Spleen (tissue), 11 donors: ENCODE results near the gene GPAT3. TPM values are rescaled to one million over a fixed set of nuclear protein-coding genes. Genes with fewer than 3 reads are reported as not detected.
"Not testable (repeated sequence)": the region's sequence is repeated elsewhere in the genome, so short reads cannot be mapped to it uniquely, and the experiment has no call there.

Experiments used
- DNase-seq: peaks from one replicate; pipeline ENCODE4 v3.0.0-alpha.2; 2020
- H3K27ac ChIP-seq, 8 donors: fragments of 200-600 bp; sonication (generic) in 7 of 8; 1 replicate in 4 of 8; 2 replicates in 4 of 8; pipeline versions ENCODE4 v1.5.0 to v1.8.0; 2016 to 2021; ENCODE audit warnings: inconsistent platforms in 4 of 8, mild to moderate bottlenecking in 4 of 8, moderate library complexity in 1 of 8
- H3K27me3 ChIP-seq, 7 donors: fragments of 200-600 bp; sonication (generic) in 6 of 7; replicated peaks in 1 of 7; 1 replicate in 4 of 7; 2 replicates in 3 of 7; pipeline versions ENCODE4 v1.5.0 to v1.8.0; 2016 to 2021; ENCODE audit warnings: inconsistent platforms in 3 of 7, mild to moderate bottlenecking in 1 of 7
- H3K36me3 ChIP-seq, 6 donors: fragments of 200-600 bp; sonication (generic) in 5 of 6; 1 replicate in 4 of 6; 2 replicates in 2 of 6; pipeline versions ENCODE4 v1.5.0 to v1.8.0; 2016 to 2021; ENCODE audit warnings: inconsistent platforms in 2 of 6
- H3K4me1 ChIP-seq, 6 donors: fragments of 200-600 bp; sonication (generic) in 5 of 6; 1 replicate in 3 of 6; 2 replicates in 3 of 6; pipeline versions ENCODE4 v1.5.0 to v1.8.0; 2016 to 2021; ENCODE audit warnings: inconsistent platforms in 3 of 6
- H3K4me3 ChIP-seq, 8 donors: fragments of 200-600 bp; sonication (generic) in 7 of 8; 1 replicate in 4 of 8; 2 replicates in 4 of 8; pipeline versions ENCODE4 v1.5.0 to v1.8.0; 2016 to 2021; ENCODE audit warnings: inconsistent platforms in 4 of 8, mild to moderate bottlenecking in 4 of 8, moderate library complexity in 2 of 8
- H3K9me3 ChIP-seq, 8 donors: fragments of 200-600 bp; sonication (generic) in 7 of 8; 1 replicate in 4 of 8; 2 replicates in 4 of 8; pipeline versions ENCODE4 v1.5.0 to v1.8.0; 2016 to 2021; ENCODE audit warnings: inconsistent platforms in 4 of 8
- CTCF ChIP-seq, 11 experiments: fragments of 200-600 bp in 7 of 11; fragments of 450-650 bp in 4 of 11; sonication (generic) in 4 of 11; IDR thresholded peaks in 8 of 11; conservative IDR thresholded peaks in 3 of 11; 1 replicate in 7 of 11; 2 replicates in 4 of 11; pipeline versions ENCODE4 v1.4.0 to v1.8.0; 2016 to 2021; ENCODE audit warnings: antibody characterized with exemption in 11 of 11, inconsistent platforms in 4 of 11, mild to moderate bottlenecking in 1 of 11
- POLR2A ChIP-seq, 3 donors: fragments of 450-650 bp; IDR thresholded peaks; one replicate each; pipeline ENCODE4 v1.5.1; 2017; ENCODE audit warnings: antibody characterized with exemption in 3 of 3, mild to moderate bottlenecking in 1 of 3
- POLR2AphosphoS5 ChIP-seq, 3 donors: sonication (generic); formaldehyde crosslinking; IDR thresholded peaks; one replicate each; pipeline ENCODE4 v1.5.1; 2017; ENCODE audit warnings: antibody characterized with exemption in 3 of 3
- WGBS, 5 donors: extraction: QIAGEN DNeasy Blood & Tissue Kit in 3 of 5; methylation state at CpG; one replicate each; pipeline versions ENCODE4 v1.1.5 to v1.1.7; 2013 to 2018; 5-methylcytosine and 5-hydroxymethylcytosine counted together
- intact Hi-C: fragments of 100-400 bp; cut with DNase I; formaldehyde crosslinking; loops from one replicate; pipeline ENCODE4 v1.15.0; 2023; ENCODE audit warnings: low total_unique reads
- polyA plus RNA-seq, 3 donors: library from polyadenylated mRNA; stranded (reverse); fragments of 200-250 nt; gene quantifications; one replicate each; pipeline ENCODE4 v1.2.1, GENCODE V29; 2013
- total RNA-seq, 7 donors: library from RNA; depleted of rRNA in 3 of 7; stranded (reverse); fragments of >200 nt in 3 of 7; fragmentation: NEBNext Ultra II Directional in 4 of 7; extraction: Animal tissue kit (Norgen Biotek cat#: 25700) in 4 of 7; gene quantifications; one replicate each; pipeline versions ENCODE4 v1.1.0 to v1.2.1, GENCODE V29; 2016 to 2021
- donor health status: healthy with polysubstance abuse.
- donor health status: DM: no; HTN: no; CAD: no; lungs with moderate emphysema.
- donor health status: DM: no; HTN: no; CAD: no.
- donor health status: Bipolar disorder and iron deficiency.
- donor health status: healthy.
- donor health status: DM: no; HTN: no; CAD: no.
- donor health status: DM: yes; HTN: yes; CAD: no.

Gene GPAT3
- total and polyA plus RNA-seq, 10 donors = 0.70 to 29.1 (median 9.4) TPM

- Histone ChIP-seq H3K27ac (no peak overlapping the region), H3K36me3 (no peaks in the 10 kb centered on the region), H3K4me3 (no peak overlapping the region), H3K27me3 (no peaks in the 10 kb centered on the region), H3K9me3 (no peaks in the 10 kb centered on the region), H3K4me1 (peaks cover 0 to 3% (median 0%) of the 10 kb centered on the region in 6 donors)
- no peak for DNase-seq
- 4 to 11% (median 7%) methylated on average over 1 of the region's 1 CpG for WGBS, 5 donors
- intact Hi-C loops = loop anchor here (5.0 kb wide), 1 partner anchor 146 kb away; no protein-coding TSS in a partner anchor
- TF ChIP-seq POLR2A (IDR thresholded peaks at IDR 0.05) (no peak), POLR2AphosphoS5 (IDR thresholded peaks at IDR 0.05) (no peak), CTCF (IDR thresholded peaks at IDR 0.05 in 8 of 11, conservative IDR thresholded peaks at IDR 0.05 in 3 of 11) (peak in 10 of 11 experiments; percentile 23 to 76 (median 62))
Observed at GRCh38 chr4:83490876-83491450, 44.9 kb upstream of the GPAT3 start.

- H3K4me1 ChIP-seq, H3K9me3 ChIP-seq, H3K4me3 ChIP-seq, H3K27ac ChIP-seq, H3K36me3 ChIP-seq, H3K27me3 ChIP-seq, intact Hi-C loops, DNase-seq: not testable (repeated sequence)
- WGBS, 5 donors = 87 to 93% (median 89%) methylated on average over 8 of the region's 8 CpGs
Observed at GRCh38 chr4:83496085-83496917, 39.6 kb upstream of the GPAT3 start.

- Histone ChIP-seq H3K9me3 (no peaks in the 10 kb centered on the region), H3K36me3 (no peaks in the 10 kb centered on the region), H3K27me3 (no peaks in the 10 kb centered on the region), H3K27ac (no peak overlapping the region), H3K4me1 (no peaks in the 10 kb centered on the region), H3K4me3 (no peak overlapping the region)
- no peak for DNase-seq
- 83 to 95% (median 94%) methylated on average over 1 of the region's 1 CpG for WGBS, 5 donors
- intact Hi-C loops = no loop called here
- TF ChIP-seq POLR2A (IDR thresholded peaks at IDR 0.05) (no peak), POLR2AphosphoS5 (IDR thresholded peaks at IDR 0.05) (no peak), CTCF (IDR thresholded peaks at IDR 0.05 in 8 of 11, conservative IDR thresholded peaks at IDR 0.05 in 3 of 11) (no peak)
Observed at GRCh38 chr4:83498187-83498586, 37.7 kb upstream of the GPAT3 start.

GRCh38 chr4:83501671-83502070 is 34.2 kb upstream of the GPAT3 start:
- H3K27ac ChIP-seq, H3K4me3 ChIP-seq, DNase-seq, H3K27me3 ChIP-seq, H3K36me3 ChIP-seq, H3K9me3 ChIP-seq, intact Hi-C loops: not testable (repeated sequence)
- H3K4me1 ChIP-seq = peaks cover 0 to 10% (median 0%) of the 10 kb centered on the region in 6 donors
- WGBS, 5 donors = 81 to 92% (median 87%) methylated on average over 3 of the region's 3 CpGs

- Histone ChIP-seq H3K27ac (peak overlapping the region in 1 of 8 donors; percentile 41), H3K9me3 (no peaks in the 10 kb centered on the region), H3K4me3 (no peak overlapping the region), H3K36me3 (no peaks in the 10 kb centered on the region), H3K4me1 (peaks cover 0 to 10% (median 0%) of the 10 kb centered on the region in 6 donors), H3K27me3 (no peaks in the 10 kb centered on the region)
- TF ChIP-seq CTCF (IDR thresholded peaks at IDR 0.05 in 8 of 11, conservative IDR thresholded peaks at IDR 0.05 in 3 of 11) (no peak), POLR2A (IDR thresholded peaks at IDR 0.05) (no peak), POLR2AphosphoS5 (IDR thresholded peaks at IDR 0.05) (no peak)
- DNase-seq = no peak
- intact Hi-C loops = no loop called here
Observed at GRCh38 chr4:83503974-83504373, 31.9 kb upstream of the GPAT3 start.
